Endothelial cell (in vitro differentiated cells): ENCODE measurements around the gene TBX6. TPM values are rescaled to one million over a fixed set of nuclear protein-coding genes. Genes with fewer than 3 reads are reported as not detected.

ENCODE experiments used
- DNase-seq: peaks from one replicate; pipeline ENCODE4 v3.0.0; 2021; ENCODE audit warnings: low spot score
- H3K27ac Mint-ChIP-seq: one replicate; pipeline ENCODE4 v1.8.0; 2021; ENCODE audit warnings: mixed read lengths, inconsistent platforms; ENCODE audit not compliant: unreplicated experiment
- H3K27me3 Mint-ChIP-seq: one replicate; pipeline ENCODE4 v1.8.0; 2021; ENCODE audit warnings: mild to moderate bottlenecking, moderate library complexity, mixed read lengths, inconsistent platforms; ENCODE audit not compliant: unreplicated experiment
- H3K36me3 Mint-ChIP-seq: one replicate; pipeline ENCODE4 v1.8.0; 2021; ENCODE audit warnings: mild to moderate bottlenecking, low read depth, mixed read lengths, inconsistent platforms; ENCODE audit not compliant: unreplicated experiment
- H3K4me1 Mint-ChIP-seq: one replicate; pipeline ENCODE4 v1.8.0; 2021; ENCODE audit warnings: mild to moderate bottlenecking, mixed read lengths, inconsistent platforms; ENCODE audit not compliant: unreplicated experiment
- H3K4me3 Mint-ChIP-seq: one replicate; pipeline ENCODE4 v1.8.0; 2021; ENCODE audit warnings: mild to moderate bottlenecking, mixed read lengths, inconsistent platforms; ENCODE audit not compliant: unreplicated experiment
- H3K9me3 Mint-ChIP-seq: one replicate; pipeline ENCODE4 v1.8.0; 2021; ENCODE audit warnings: mixed read lengths, inconsistent platforms; ENCODE audit not compliant: unreplicated experiment
- CTCF ChIP-seq: fragments of 200-600 bp; sonication (generic); IDR thresholded peaks from one replicate; pipeline ENCODE4 v1.5.0; 2021; ENCODE audit warnings: antibody characterized with exemption; ENCODE audit not compliant: unreplicated experiment
- total RNA-seq: library from RNA; stranded (reverse); fragmentation: NEBNext Ultra II Directional; extraction: Animal tissue kit (Norgen Biotek cat#: 25700); gene quantifications from one replicate; pipeline ENCODE4 v1.2.1, GENCODE V29; 2021; ENCODE audit not compliant: unreplicated experiment

The TBX6 gene
- total RNA-seq, 1 donor from 2014 or later: 2.6 TPM

DNA sequence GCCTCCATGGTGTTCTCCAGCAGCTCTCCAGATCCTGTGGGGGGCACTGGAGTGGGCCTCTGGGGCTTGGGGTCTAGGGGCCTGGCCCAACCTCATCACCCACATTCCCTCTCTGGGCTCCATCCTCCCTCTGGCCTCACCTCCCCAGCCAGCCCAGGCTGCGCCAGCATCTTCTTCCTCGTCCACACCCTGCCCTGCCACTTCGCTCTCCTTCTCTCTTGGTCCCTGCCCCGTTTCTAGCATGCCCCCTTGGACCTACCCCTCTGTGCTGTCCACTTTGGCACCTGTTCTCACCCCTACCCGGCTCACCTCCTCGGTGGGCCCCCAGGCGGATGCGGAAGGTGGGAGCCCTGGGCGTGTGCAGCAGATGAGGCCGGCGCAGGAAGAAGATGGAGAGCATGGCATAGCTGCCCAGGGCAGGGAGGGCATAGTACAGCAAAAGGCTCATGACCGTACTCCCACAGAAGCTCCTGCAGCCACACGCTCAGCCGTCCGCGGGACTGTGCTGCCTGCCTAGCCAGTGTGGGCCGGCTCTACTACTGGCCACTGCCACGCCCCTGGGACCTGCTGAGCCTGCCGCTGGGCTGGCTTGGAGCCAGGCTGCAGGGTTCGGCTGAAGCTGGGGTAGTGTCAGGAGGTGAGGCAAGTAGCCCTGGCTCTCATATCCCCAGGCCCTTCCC is 21.4 kb upstream of the TBX6 start, which contains the start of gene GDPD3:
Gene GDPD3 (minus strand): TSS at position 507 of the 680 bp plus-strand sequence. CDS start 59 bp downstream, at position 448.
- no peak within 1 kb of the TSS for H3K4me3 Mint-ChIP-seq
- H3K36me3 Mint-ChIP-seq: peaks cover 12% of the 10 kb centered on the region
- TF ChIP-seq CTCF: no peak
- H3K27ac Mint-ChIP-seq: no peak within 1 kb of the TSS
- no peaks in the 10 kb centered on the region for H3K9me3 Mint-ChIP-seq
- peaks cover 5% of the 10 kb centered on the region for H3K27me3 Mint-ChIP-seq
- no peak for DNase-seq
- H3K4me1 Mint-ChIP-seq: no peaks in the 10 kb centered on the region

GRCh38 chr16:30112197-30113030 is 20.7 kb upstream of the TBX6 start:
- Mint-ChIP-seq H3K27ac (peak overlapping the region; percentile 61), H3K36me3 (peaks cover 16% of the 10 kb centered on the region)
- DNase-seq: peak; percentile 75

GRCh38 chr16:30110661-30111060 is 18.9 kb upstream of the TBX6 start:
- H3K4me3 Mint-ChIP-seq: peak overlapping the region; percentile 43
- H3K27ac Mint-ChIP-seq: no peak overlapping the region
- no peak for TF ChIP-seq CTCF
- H3K4me1 Mint-ChIP-seq: peaks cover 3% of the 10 kb centered on the region
- no peak for DNase-seq
- H3K9me3 Mint-ChIP-seq: no peaks in the 10 kb centered on the region
- peaks cover 5% of the 10 kb centered on the region for H3K27me3 Mint-ChIP-seq
- H3K36me3 Mint-ChIP-seq: peaks cover 28% of the 10 kb centered on the region

More at GRCh38 chr16:30112197-30113030, 20.7 kb upstream of the TBX6 start:
- TF ChIP-seq CTCF: peak; percentile 75
- no peak overlapping the region for H3K4me3 Mint-ChIP-seq
- H3K4me1 Mint-ChIP-seq: no peaks in the 10 kb centered on the region
- peaks cover 5% of the 10 kb centered on the region for H3K27me3 Mint-ChIP-seq
- H3K9me3 Mint-ChIP-seq: no peaks in the 10 kb centered on the region

DNA sequence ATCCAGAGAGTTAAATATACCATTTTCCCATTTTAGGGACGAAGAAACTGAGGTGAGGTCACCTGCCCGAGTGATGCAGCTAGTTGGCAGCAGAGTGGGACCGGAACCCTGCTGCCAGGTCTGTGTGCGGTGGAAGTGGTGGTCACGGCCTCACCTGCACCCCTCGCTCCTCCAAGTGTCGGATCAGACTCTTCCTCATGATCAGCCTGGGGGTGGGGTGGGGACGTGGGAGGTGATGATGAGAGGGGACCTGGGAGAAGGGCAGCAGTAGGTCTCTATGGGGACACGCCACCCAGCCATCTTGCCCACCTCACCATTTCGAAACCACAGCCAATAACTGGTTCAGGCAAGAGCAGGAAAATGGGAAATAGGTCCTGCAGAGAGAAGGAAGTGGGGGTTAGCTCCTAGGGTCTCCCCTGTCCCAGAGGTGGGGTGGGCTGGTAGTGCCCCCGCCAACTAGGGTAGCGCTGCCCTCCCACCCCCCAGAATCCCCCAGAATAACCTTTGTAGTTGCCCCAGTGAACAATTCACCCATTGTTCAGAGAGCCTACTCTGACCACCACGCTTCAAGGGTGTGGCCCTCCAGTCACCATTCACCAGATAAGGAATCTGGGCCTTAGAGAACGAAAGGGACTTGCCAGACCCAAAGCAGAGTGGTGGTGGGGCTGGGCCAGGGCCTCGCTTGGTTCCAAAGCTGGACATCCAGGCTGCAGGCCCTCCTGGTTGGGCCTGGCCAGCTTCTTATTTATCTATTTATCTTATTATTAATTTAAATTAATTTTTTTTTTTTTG is 16.5 kb upstream of the TBX6 start:
- Mint-ChIP-seq H3K36me3 (peaks cover 46% of the 10 kb centered on the region), H3K27ac (no peak overlapping the region), H3K4me3 (peak overlapping the region; percentile 21), H3K27me3 (peaks cover 5% of the 10 kb centered on the region), H3K9me3 (no peaks in the 10 kb centered on the region), H3K4me1 (peaks cover 14% of the 10 kb centered on the region)
- DNase-seq: no peak
- no peak for TF ChIP-seq CTCF
